GM12872 (cell line): ENCODE measurements around the gene VSIG2.

Experiments
- TF ChIP-seq, protein P1 (sequence below): IDR thresholded peaks from 3 replicates; pipeline ENCODE4 v1.5.1; 2011; ENCODE audit warnings: low read depth, mild to moderate bottlenecking, low read length, moderate library complexity; ENCODE audit not compliant: insufficient read depth

Gene VSIG2

DNA sequence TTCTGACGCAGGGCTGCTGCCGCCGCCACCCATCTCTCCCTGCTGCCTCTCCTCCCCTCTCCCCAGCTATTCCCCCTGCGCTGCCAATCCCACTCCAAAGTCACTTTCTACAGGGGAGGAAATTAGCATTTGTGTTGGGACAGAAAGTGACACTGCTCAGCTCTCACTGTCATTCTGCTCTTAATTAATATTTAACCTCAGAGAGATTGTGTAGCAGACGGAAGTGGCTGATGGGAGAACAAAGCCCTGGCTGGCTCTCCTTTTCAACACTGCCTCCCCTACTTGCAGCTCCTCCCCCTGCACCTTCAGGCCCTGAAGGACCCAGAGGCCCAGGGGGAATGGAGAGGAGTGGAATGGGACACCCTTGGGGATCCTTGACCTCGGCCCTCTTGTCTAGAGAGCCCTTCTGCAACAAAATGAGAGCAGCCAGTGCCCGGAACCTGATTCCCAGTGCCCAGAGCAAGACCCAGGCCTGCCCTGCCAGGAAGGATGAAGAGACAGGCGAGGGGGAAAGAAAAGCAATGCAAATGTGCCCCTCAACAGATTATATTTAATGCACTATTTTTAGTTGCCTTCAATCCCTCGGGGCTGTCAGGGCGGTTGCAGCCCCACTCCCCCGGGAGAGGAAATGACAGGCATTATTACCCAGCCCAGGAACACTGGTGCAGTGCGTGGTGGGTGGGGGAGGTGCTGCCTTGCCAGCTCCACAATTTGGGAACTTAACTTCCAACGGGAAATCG, 26.9 kb downstream of the VSIG2 start:
- TF ChIP-seq, protein P1, sequence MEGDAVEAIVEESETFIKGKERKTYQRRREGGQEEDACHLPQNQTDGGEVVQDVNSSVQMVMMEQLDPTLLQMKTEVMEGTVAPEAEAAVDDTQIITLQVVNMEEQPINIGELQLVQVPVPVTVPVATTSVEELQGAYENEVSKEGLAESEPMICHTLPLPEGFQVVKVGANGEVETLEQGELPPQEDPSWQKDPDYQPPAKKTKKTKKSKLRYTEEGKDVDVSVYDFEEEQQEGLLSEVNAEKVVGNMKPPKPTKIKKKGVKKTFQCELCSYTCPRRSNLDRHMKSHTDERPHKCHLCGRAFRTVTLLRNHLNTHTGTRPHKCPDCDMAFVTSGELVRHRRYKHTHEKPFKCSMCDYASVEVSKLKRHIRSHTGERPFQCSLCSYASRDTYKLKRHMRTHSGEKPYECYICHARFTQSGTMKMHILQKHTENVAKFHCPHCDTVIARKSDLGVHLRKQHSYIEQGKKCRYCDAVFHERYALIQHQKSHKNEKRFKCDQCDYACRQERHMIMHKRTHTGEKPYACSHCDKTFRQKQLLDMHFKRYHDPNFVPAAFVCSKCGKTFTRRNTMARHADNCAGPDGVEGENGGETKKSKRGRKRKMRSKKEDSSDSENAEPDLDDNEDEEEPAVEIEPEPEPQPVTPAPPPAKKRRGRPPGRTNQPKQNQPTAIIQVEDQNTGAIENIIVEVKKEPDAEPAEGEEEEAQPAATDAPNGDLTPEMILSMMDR, result no peak

DNA sequence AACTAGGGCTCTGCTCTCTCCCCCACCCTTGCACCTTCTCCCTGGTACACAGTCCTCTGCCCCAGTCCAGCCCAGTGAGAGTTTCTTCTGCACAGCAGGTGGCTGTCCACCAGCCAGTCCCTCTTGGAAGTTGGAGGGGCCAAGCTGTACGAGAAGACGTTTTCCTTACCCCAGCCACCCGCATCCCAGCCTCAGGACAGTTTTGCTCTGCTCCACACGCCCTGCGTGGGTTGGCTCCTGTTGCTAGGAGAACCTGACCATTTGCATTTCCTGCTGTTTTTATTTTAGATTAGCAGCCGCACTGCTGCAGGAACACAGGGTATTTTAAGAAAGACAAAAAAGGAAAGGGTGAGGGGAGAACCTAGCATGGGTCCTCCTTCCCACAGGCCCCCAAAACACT, 29.9 kb downstream of the VSIG2 start:
- TF ChIP-seq, protein P1, result no peak

DNA sequence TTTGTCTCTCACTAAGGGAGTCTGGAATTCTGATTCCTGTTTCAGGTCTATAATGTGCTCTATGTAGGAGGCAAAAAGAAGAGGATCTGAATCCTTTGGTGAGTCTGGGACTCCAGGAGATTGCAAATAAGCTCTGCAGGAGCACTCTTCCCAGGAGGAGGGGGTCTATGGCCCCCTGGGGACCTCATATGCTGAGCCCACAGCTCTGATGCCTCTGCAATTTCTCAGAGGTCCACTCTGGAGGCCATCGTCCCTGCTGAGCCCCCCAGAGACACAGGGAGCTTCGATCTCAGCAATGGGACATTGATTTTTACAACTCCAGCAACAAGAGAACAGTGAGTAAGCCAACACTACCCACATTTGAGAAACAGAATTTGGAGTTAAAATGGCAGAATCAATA, 32.5 kb downstream of the VSIG2 start:
- TF ChIP-seq, protein P1, result no peak

DNA sequence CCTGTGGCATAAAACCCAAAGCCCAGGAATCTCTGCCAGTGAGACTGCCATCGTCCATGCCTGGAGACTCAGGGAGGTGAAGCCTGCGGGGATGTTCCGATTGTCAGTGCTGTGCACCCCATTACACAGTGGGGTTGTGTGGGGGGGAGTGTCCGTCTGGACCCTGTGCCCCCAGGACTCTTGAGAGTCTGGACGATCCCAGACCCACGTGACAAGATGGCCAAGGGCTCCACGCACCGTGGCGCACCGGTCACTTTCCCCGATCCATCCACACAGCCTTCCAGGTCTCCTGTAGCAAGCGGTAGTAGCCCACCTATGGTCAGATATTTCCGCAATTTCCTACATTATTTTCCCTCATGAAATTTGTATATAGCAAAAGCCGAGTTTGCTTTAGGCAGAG, 33.3 kb downstream of the VSIG2 start:
- TF ChIP-seq, protein P1, result no peak

DNA sequence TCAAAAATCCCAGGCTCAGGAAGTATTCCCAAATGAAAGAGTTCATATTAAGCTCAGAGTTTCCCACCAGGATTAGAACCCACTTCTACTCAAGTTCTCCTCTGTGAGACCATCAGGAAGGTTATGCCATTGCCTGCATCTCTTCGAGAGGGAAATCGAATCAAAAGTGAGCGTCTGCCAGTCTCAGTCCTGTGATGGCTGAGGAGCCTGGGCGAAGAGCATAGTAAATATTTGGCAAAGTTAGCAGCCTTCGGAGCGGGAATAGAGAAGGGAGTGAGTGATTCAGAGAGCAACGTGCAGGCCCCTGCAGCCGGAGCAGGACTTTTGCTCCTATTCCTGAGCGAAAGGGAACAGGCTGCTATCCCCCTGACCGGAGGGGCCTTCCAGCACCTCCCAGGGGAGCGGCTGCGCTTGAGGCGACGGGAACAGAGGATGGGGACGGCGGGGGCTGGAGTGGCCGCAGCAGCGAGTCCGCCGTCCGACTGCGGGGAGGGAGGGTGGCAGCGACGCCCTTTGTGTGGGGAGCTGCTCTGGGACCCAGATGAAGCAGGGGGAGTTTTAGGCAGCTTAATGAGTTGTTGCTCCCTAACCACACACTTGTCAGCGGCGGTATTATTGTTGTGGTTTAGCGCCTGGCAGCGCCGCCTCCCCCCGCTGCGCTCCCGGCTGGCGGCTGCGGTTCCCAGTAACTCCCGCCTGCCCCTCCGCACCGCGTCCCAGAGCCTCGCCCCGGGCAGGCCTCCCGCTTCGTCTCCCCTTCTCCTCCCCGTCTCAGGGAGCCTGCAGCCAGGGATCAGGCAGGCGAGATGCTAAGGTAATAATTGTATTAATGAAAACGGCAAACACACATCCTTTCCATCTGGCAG, 34.0 kb downstream of the VSIG2 start:
- TF ChIP-seq, protein P1, result no peak

DNA sequence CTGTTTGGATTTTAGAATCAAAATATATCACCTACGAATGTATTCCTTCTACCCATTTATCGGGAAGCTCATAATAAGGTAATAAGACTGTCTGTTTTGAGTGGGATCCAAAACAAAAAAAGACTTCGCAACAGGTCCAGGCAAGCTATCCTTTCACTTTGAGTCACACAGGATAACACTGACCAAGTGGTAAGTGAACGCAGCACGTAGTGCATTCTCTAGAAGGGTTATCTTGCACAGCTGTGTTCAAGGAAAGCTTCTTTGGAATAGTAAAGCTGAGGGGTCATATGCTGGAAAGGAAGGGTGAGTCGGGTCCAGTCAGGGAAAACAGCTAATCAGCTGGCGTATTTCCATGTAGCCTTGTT, 34.7 kb downstream of the VSIG2 start:
- TF ChIP-seq, protein P1, result no peak

DNA sequence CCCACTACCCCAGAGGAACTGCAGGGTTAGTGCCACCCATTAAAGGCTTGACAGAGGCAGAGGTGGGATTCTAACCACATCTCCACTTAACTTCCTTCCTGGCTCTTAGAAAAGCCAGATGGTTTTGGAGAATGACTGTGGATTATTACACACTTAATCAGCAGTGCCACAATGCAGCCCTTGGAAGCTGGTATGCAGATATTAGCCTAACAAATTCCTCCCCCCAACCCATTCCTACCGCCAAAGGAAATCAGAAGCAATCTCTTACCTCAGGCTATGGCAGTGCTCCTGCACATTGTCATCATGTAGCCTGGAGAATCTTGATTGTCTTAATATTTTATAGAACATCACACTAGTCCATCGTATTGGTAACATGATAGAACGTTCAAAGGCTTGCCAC, 35.5 kb downstream of the VSIG2 start:
- TF ChIP-seq, protein P1, result no peak
